GM12878 (cell line): Measurements from ENCODE around the gene DCTN1. TPM values are rescaled to one million over a fixed set of nuclear protein-coding genes. Genes with fewer than 3 reads are reported as not detected.

ENCODE experiments used
- ATAC-seq: fragments of 200-7000 bp; cut with Tn5 transposase; 3 replicates; pipeline ENCODE4 v1.9.1; 2020; ENCODE audit warnings: mild to moderate bottlenecking, moderate library complexity
- BruUV-seq: library from RNA; stranded (reverse); fragments of 400-500 nt; replicated peaks from 2 replicates; lab custom pipeline; 2021; lab: Mats Ljungman, UMichigan
- CTCF ChIA-PET: fragments of 300-600 bp; sonication (Branson Sonifier 250); formaldehyde crosslinking; extraction: SDS; loops from one replicate; lab custom pipeline; 2021; ENCODE audit warnings: inconsistent platforms; lab: Yijun Ruan, JAX
- POLR2A ChIA-PET: fragments of 350-600 bp; formaldehyde crosslinking; extraction: SDS; loops from one replicate; lab custom pipeline; 2021; ENCODE audit warnings: inconsistent platforms; lab: Charles Lee
- RAD21 ChIA-PET: fragments of 300-600 bp; sonication (Branson Sonifier 250); formaldehyde crosslinking; loops from one replicate; lab custom pipeline; 2023; ENCODE audit warnings: antibody characterized with exemption; ENCODE audit not compliant: unreplicated experiment; lab: Charles Lee
- SMC1A ChIA-PET: fragments of 300-600 bp; sonication (Branson Sonifier 250); formaldehyde crosslinking; loops from one replicate; lab custom pipeline; 2023; ENCODE audit not compliant: unreplicated experiment, uncharacterized antibody; lab: Charles Lee
- DNase-seq: peaks from one replicate; pipeline ENCODE4 v3.0.0-alpha.2; 2011; ENCODE audit warnings: low read depth, low spot score
- FAIRE-seq: peaks from 3 replicates; lab custom pipeline; 2011; peaks lifted over from hg19 to GRCh38; lab: Jason Lieb, UNC
- H2AFZ ChIP-seq: 2 replicates; pipeline ENCODE4 v1.6.0; 2011; ENCODE audit warnings: low read depth, low read length, control low read depth; ENCODE audit not compliant: control insufficient read depth
- H3K27ac ChIP-seq: 2 replicates; pipeline ENCODE4 v1.5.1; 2011; ENCODE audit warnings: control low read depth; ENCODE audit not compliant: control insufficient read depth, insufficient read depth
- H3K27me3 ChIP-seq, 2 experiments: replicated peaks in 1 of 2; 2 replicates each; pipeline versions ENCODE4 v1.6.0 to v1.6.1; 2011; ENCODE audit warnings: low read length in 1 of 2; ENCODE audit not compliant: control insufficient read depth in 2 of 2, insufficient read depth in 2 of 2
- H3K36me3 ChIP-seq, 2 experiments: 2 replicates each; pipeline ENCODE4 v1.5.1; 2011; ENCODE audit warnings: low read length in 1 of 2; ENCODE audit not compliant: control insufficient read depth in 2 of 2, insufficient read depth in 2 of 2
- H3K4me1 ChIP-seq: 2 replicates; pipeline ENCODE4 v1.6.1; 2011; ENCODE audit warnings: mild to moderate bottlenecking, low read length, moderate library complexity, mixed read lengths; ENCODE audit not compliant: control insufficient read depth, insufficient read depth
- H3K4me2 ChIP-seq: 2 replicates; pipeline ENCODE4 v1.6.0; 2011; ENCODE audit warnings: control low read depth; ENCODE audit not compliant: control insufficient read depth, insufficient read depth
- H3K4me3 ChIP-seq: fragments of 200-600 bp; sonication (generic); 2 replicates; pipeline ENCODE4 v1.5.1; 2016
- H3K79me2 ChIP-seq: 2 replicates; pipeline ENCODE4 v1.6.0; 2011; ENCODE audit warnings: low read length; ENCODE audit not compliant: control insufficient read depth, insufficient read depth
- H3K9ac ChIP-seq: 2 replicates; pipeline ENCODE4 v1.8.0; 2011; ENCODE audit warnings: low read length, control low read depth, mixed read lengths; ENCODE audit not compliant: control insufficient read depth, insufficient read depth
- H3K9me3 ChIP-seq: replicated peaks from 3 replicates; pipeline ENCODE4 v1.5.1; 2011; ENCODE audit warnings: mild to moderate bottlenecking, low read length; ENCODE audit not compliant: control insufficient read depth, insufficient read depth
- H4K20me1 ChIP-seq: 2 replicates; pipeline ENCODE4 v1.6.0; 2011; ENCODE audit not compliant: control insufficient read depth, insufficient read depth
- BCLAF1 ChIP-seq: fragments of 450-650 bp; IDR thresholded peaks from 2 replicates; pipeline ENCODE4 v1.6.1; 2017; ENCODE audit warnings: antibody characterized with exemption, mild to moderate bottlenecking, moderate library complexity
- EGR1 ChIP-seq, 2 experiments: IDR thresholded peaks; 1 replicate in 1 of 2; 2 replicates in 1 of 2; pipeline ENCODE4 v1.6.1; 2011 to 2012; ENCODE audit warnings: low read depth in 2 of 2, low read length in 2 of 2, borderline replicate concordance in 1 of 2, mild to moderate bottlenecking in 1 of 2, moderate library complexity in 1 of 2
- HDAC2 ChIP-seq: fragments of 200-600 bp; sonication (generic); IDR thresholded peaks from 2 replicates; pipeline ENCODE4 v1.6.1; 2017
- IKZF1 ChIP-seq: fragments of 450-650 bp; conservative IDR thresholded peaks from 2 replicates; pipeline ENCODE4 v1.6.1; 2017; ENCODE audit warnings: antibody characterized with exemption, mild to moderate bottlenecking
- JUND ChIP-seq: IDR thresholded peaks from 2 replicates; pipeline ENCODE4 v1.6.1; 2012; ENCODE audit warnings: low read depth, mild to moderate bottlenecking, low read length, improper control_type of control experiment, moderate library complexity
- LARP7 ChIP-seq: fragments of 450-650 bp; IDR thresholded peaks from 2 replicates; pipeline ENCODE4 v1.6.1; 2017; ENCODE audit warnings: mild to moderate bottlenecking
- MTA3 ChIP-seq: IDR thresholded peaks from 2 replicates; pipeline ENCODE4 v1.6.1; 2012; ENCODE audit warnings: low read length, inconsistent platforms, borderline replicate concordance
- PAX5 ChIP-seq: IDR thresholded peaks from 2 replicates; pipeline ENCODE4 v1.6.1; 2011; ENCODE audit warnings: low read depth, low read length, borderline replicate concordance
- PBX3 ChIP-seq: IDR thresholded peaks from 2 replicates; pipeline ENCODE4 v1.6.1; 2011; ENCODE audit warnings: mild to moderate bottlenecking, low read depth, low read length, moderate library complexity; ENCODE audit not compliant: insufficient replicate concordance
- POLR2AphosphoS2 ChIP-seq: IDR thresholded peaks from 2 replicates; pipeline ENCODE4 v1.6.1; 2011; ENCODE audit warnings: low read depth, mild to moderate bottlenecking, low read length, improper control_type of control experiment, moderate library complexity
- RFX5 ChIP-seq: IDR thresholded peaks from 2 replicates; pipeline ENCODE4 v1.6.1; 2011; ENCODE audit warnings: low read depth, low read length, improper control_type of control experiment
- SIN3A ChIP-seq: IDR thresholded peaks from 2 replicates; pipeline ENCODE4 v1.6.1; 2012; ENCODE audit warnings: low read depth, low read length, improper control_type of control experiment
- ZBED1 ChIP-seq: IDR thresholded peaks from 2 replicates; pipeline ENCODE4 v1.6.1; 2016; ENCODE audit warnings: borderline replicate concordance
- WGBS: methylation state at CpG from one replicate; pipeline ENCODE4 v1.1.6; 2016; ENCODE audit warnings: low lambda C conversion rate; ENCODE audit not compliant: insufficient replicate concordance, insufficient coverage; ENCODE audit errors: missing lambda C conversion rate; 5-methylcytosine and 5-hydroxymethylcytosine counted together
- in situ Hi-C: fragments of 300-500 bp; cut with MboI; formaldehyde crosslinking; loops from 9 replicates; pipeline ENCODE4 v1.14.3; 2018; ENCODE audit warnings: mixed read lengths
- intact Hi-C: fragments of 100-400 bp; cut with micrococcal nuclease; formaldehyde crosslinking; loops from one replicate; pipeline ENCODE4 v1.14.2; 2022; ENCODE audit not compliant: unreplicated experiment
- polyA plus RNA-seq, 11 experiments: library from polyadenylated mRNA; depleted of rRNA in 4 of 11; unstranded in 6 of 11; stranded (reverse) in 5 of 11; fragments of >200 nt; fragmentation: Nextera tagmentation in 4 of 11; fragmentation: Illumina TruSeq in 1 of 11; extraction: Ambion mirVana in 4 of 11; extraction: Trizol in 1 of 11; gene quantifications; 1 replicate in 1 of 11; 2 replicates in 10 of 11; pipeline versions ENCODE4 v1.2.1 to v1.2.3, GENCODE V29; 2011 to 2016; ENCODE audit warnings: inconsistent platforms in 2 of 11, missing spikeins in 2 of 11, low read depth in 1 of 11
- total RNA-seq, 4 experiments: library from RNA; depleted of rRNA in 3 of 4; stranded (reverse); fragments of >200 nt in 3 of 4; fragmentation: Illumina TruSeq in 1 of 4; extraction: Trizol in 1 of 4; gene quantifications; 2 replicates each; pipeline versions ENCODE4 v1.2.1 to v1.2.3, GENCODE V29; 2013 to 2021

DCTN1 gene
- total and polyA plus RNA-seq, 10 of the 15 experiments (the other 5 are each of a cell fraction or from before 2014, with no cell fraction given): 44.1 to 116 (median 64.8) TPM

- in situ Hi-C loops: no loop called here
These were observed 38.2 kb upstream of the DCTN1 start for GRCh38 chr2:74418312-74418711.

More at GRCh38 chr2:74418312-74418711, 38.2 kb upstream of the DCTN1 start:
- Histone ChIP-seq H3K4me1 (peaks cover 49% of the 10 kb centered on the region), H3K27ac (no peak overlapping the region), H3K4me2 (no peak overlapping the region), H3K79me2 (peaks cover 8% of the 10 kb centered on the region), H3K36me3 (peaks cover 0 to 3% of the 10 kb centered on the region in 2 experiments; a peak in 1 of 4 replicates), H3K9me3 (no peaks in the 10 kb centered on the region), H4K20me1 (no peaks in the 10 kb centered on the region), H2AFZ (no peak overlapping the region), H3K9ac (no peak overlapping the region), H3K27me3 (no peaks in the 10 kb centered on the region), H3K4me3 (no peak overlapping the region)
- TF ChIP-seq LARP7 (no peak), JUND (no peak), EGR1 (IDR thresholded peaks at IDR 0.05; ENCODE audit: borderline replicate concordance in 1 of 2, low read depth in 2 of 2, low read length in 2 of 2) (no peak), IKZF1 (no peak), PAX5 (no peak), HDAC2 (no peak), MTA3 (no peak), PBX3 (no peak), ZBED1 (no peak), SIN3A (no peak), POLR2AphosphoS2 (no peak), RFX5 (no peak), BCLAF1 (no peak)
- CTCF ChIA-PET: interaction anchor here (1.4 kb wide), 1 partner anchor 26 kb away, joined by 8 read pairs; no protein-coding TSS in a partner anchor
- POLR2A ChIA-PET: interaction anchor here (0.6 to 1.8 kb wide), 2 partner anchors 36 to 405 kb away, joined by 4 to 6 read pairs; partner anchors contain the start of gene INO80B
- ATAC-seq (no peak), DNase-seq (no peak), FAIRE-seq (no peak)
- SMC1A ChIA-PET: interaction anchor here (0.6 to 3.0 kb wide), 3 partner anchors 13 to 172 kb away, joined by 3 to 14 read pairs (median 3); no protein-coding TSS in a partner anchor
- BruUV-seq: no TSS peak
- RAD21 ChIA-PET: no interaction called here
- intact Hi-C loops: no loop called here
- 95% methylated on average over 27 of the region's 27 CpGs for WGBS
